ENCODE data around the gene RIMOC1.

- TF ChIP-seq, protein P1, sequence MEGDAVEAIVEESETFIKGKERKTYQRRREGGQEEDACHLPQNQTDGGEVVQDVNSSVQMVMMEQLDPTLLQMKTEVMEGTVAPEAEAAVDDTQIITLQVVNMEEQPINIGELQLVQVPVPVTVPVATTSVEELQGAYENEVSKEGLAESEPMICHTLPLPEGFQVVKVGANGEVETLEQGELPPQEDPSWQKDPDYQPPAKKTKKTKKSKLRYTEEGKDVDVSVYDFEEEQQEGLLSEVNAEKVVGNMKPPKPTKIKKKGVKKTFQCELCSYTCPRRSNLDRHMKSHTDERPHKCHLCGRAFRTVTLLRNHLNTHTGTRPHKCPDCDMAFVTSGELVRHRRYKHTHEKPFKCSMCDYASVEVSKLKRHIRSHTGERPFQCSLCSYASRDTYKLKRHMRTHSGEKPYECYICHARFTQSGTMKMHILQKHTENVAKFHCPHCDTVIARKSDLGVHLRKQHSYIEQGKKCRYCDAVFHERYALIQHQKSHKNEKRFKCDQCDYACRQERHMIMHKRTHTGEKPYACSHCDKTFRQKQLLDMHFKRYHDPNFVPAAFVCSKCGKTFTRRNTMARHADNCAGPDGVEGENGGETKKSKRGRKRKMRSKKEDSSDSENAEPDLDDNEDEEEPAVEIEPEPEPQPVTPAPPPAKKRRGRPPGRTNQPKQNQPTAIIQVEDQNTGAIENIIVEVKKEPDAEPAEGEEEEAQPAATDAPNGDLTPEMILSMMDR (IDR thresholded peaks at IDR 0.05; ENCODE audit: insufficient read depth, low read length), result no peak
- TF ChIP-seq REST (IDR thresholded peaks at IDR 0.05; ENCODE audit: insufficient replicate concordance, low read depth), result no peak
Measured at GRCh38 chr5:41906151-41906550, 2.0 kb downstream of the RIMOC1 start.
